HCT116 (cell line): ENCODE data around the gene C10orf90. TPM values are rescaled to one million over a fixed set of nuclear protein-coding genes. Genes with fewer than 3 reads are reported as not detected.
A peak's percentile ranks its signal among the peaks of the same experiment; 100 is the strongest.

Experiments
- ATAC-seq: fragments of 200-7000 bp; cut with Tn5 transposase; 2 replicates; pipeline ENCODE4 v1.9.1; 2020; ENCODE audit warnings: mild to moderate bottlenecking, moderate library complexity
- BruUV-seq: library from RNA; stranded (reverse); fragments of 400-500 nt; replicated peaks from 2 replicates; lab custom pipeline; 2021; lab: Mats Ljungman, UMichigan
- CTCF ChIA-PET: fragments of 300-600 bp; sonication (Branson Sonifier 250); formaldehyde crosslinking; loops from one replicate; lab custom pipeline; 2021; ENCODE audit warnings: antibody characterized with exemption; lab: Charles Lee
- POLR2A ChIA-PET: fragments of 300-600, 350-600 bp; sonication (Branson Sonifier 250); formaldehyde crosslinking; loops from one replicate; lab custom pipeline; 2021; ENCODE audit warnings: antibody characterized with exemption; lab: Charles Lee
- RAD21 ChIA-PET, 2 experiments: fragments of 300-600 bp; sonication (Branson Sonifier 250); formaldehyde crosslinking; loops; one replicate each; lab custom pipeline; 2023; ENCODE audit warnings: low total read pairs in 2 of 2; ENCODE audit not compliant: uncharacterized antibody in 2 of 2, unreplicated experiment in 2 of 2, low non-redundant PET in 1 of 2; lab: Charles Lee
- DNase-seq: peaks from one replicate; pipeline ENCODE4 v3.0.0-alpha.2; 2010; ENCODE audit warnings: low read depth, low spot score
- H2AFZ ChIP-seq: fragments of 200-600 bp; shearing (Covaris generic), sonication (generic); 2 replicates; pipeline ENCODE4 v1.6.1; 2017; ENCODE audit warnings: low read depth, mixed run types, mixed read lengths, antibody characterized with exemption, low read length; ENCODE audit not compliant: poor library complexity, severe bottlenecking
- H3K27ac ChIP-seq: 2 replicates; pipeline ENCODE4 v1.5.1; 2012; ENCODE audit warnings: low read depth, low read length
- H3K27me3 ChIP-seq: fragments of 200-600 bp; sonication (generic); 2 replicates; pipeline ENCODE4 v1.6.1; 2016; ENCODE audit warnings: mixed run types, low read length, mixed read lengths; ENCODE audit not compliant: insufficient read depth
- H3K36me3 ChIP-seq, 2 experiments: fragments of 200-500 bp in 1 of 2; fragments of 200-600 bp in 1 of 2; sonication (Bioruptor generic) in 1 of 2; sonication (generic) in 1 of 2; 2 replicates each; pipeline versions ENCODE4 v1.5.1 to v1.6.1; 2014 to 2016; ENCODE audit warnings: low read length in 2 of 2, inconsistent platforms in 1 of 2, mixed read lengths in 1 of 2, mixed run types in 1 of 2; ENCODE audit not compliant: insufficient read depth in 2 of 2, control insufficient read depth in 1 of 2
- H3K4me1 ChIP-seq, 2 experiments: fragments of 200-600 bp in 1 of 2; sonication (generic) in 1 of 2; 2 replicates each; pipeline versions ENCODE4 v1.5.1 to v1.6.1; 2012 to 2017; ENCODE audit warnings: low read length in 2 of 2, inconsistent platforms in 1 of 2, mild to moderate bottlenecking in 1 of 2, mixed read lengths in 1 of 2, mixed run types in 1 of 2, moderate library complexity in 1 of 2; ENCODE audit not compliant: insufficient read depth in 2 of 2, control insufficient read depth in 1 of 2
- H3K4me2 ChIP-seq: fragments of 200-600 bp; sonication (generic); 2 replicates; pipeline ENCODE4 v1.6.1; 2017; ENCODE audit warnings: mixed run types, low read length, mixed read lengths
- H3K4me3 ChIP-seq, 2 experiments: fragments of 200-600 bp in 1 of 2; sonication (generic) in 1 of 2; replicated peaks in 1 of 2; 2 replicates each; pipeline ENCODE4 v1.5.1; 2011 to 2016; ENCODE audit warnings: low read length in 2 of 2, control low read depth in 1 of 2, low read depth in 1 of 2, mild to moderate bottlenecking in 1 of 2, mixed read lengths in 1 of 2, mixed run types in 1 of 2
- H3K79me2 ChIP-seq: fragments of 200-600 bp; sonication (generic); 2 replicates; pipeline ENCODE4 v1.6.1; 2017; ENCODE audit warnings: mild to moderate bottlenecking, mixed run types, low read length, moderate library complexity, mixed read lengths; ENCODE audit not compliant: insufficient read depth
- H3K9ac ChIP-seq: fragments of 200-600 bp; sonication (generic); 2 replicates; pipeline ENCODE4 v1.6.1; 2016; ENCODE audit warnings: low read length, mixed read lengths
- H3K9me2 ChIP-seq: fragments of 200-600 bp; sonication (generic), shearing (Covaris generic); 2 replicates; pipeline ENCODE4 v1.6.1; 2017; ENCODE audit warnings: mixed run types, mild to moderate bottlenecking, moderate library complexity; ENCODE audit not compliant: insufficient read depth
- H3K9me3 ChIP-seq, 2 experiments: fragments of 200-500 bp in 1 of 2; fragments of 200-600 bp in 1 of 2; sonication (Bioruptor generic) in 1 of 2; sonication (generic) in 1 of 2; 2 replicates each; pipeline ENCODE4 v1.6.1; 2014 to 2017; ENCODE audit warnings: low read length in 2 of 2, mixed read lengths in 2 of 2, inconsistent platforms in 1 of 2, low read depth in 1 of 2, mild to moderate bottlenecking in 1 of 2, mixed run types in 1 of 2, moderate library complexity in 1 of 2; ENCODE audit not compliant: control insufficient read depth in 1 of 2, insufficient read depth in 1 of 2
- H4K20me1 ChIP-seq: fragments of 200-600 bp; sonication (generic), shearing (Covaris generic); 2 replicates; pipeline ENCODE4 v1.6.1; 2017; ENCODE audit warnings: mixed run types, mild to moderate bottlenecking, moderate library complexity; ENCODE audit not compliant: insufficient read depth
- FOSL1 ChIP-seq: IDR thresholded peaks from 2 replicates; pipeline ENCODE4 v1.6.1; 2012; ENCODE audit warnings: low read depth
- JUND ChIP-seq: IDR thresholded peaks from 2 replicates; pipeline ENCODE4 v1.6.1; 2012
- POLR2AphosphoS5 ChIP-seq: IDR thresholded peaks from 2 replicates; pipeline ENCODE4 v1.6.1; 2011; ENCODE audit warnings: mild to moderate bottlenecking, low read depth, low read length, moderate library complexity
- RAD21 ChIP-seq: IDR thresholded peaks from 2 replicates; pipeline ENCODE4 v1.6.1; 2012; ENCODE audit warnings: low read depth, mild to moderate bottlenecking
- SP1 ChIP-seq: IDR thresholded peaks from 2 replicates; pipeline ENCODE4 v1.6.1; 2012; ENCODE audit warnings: low read depth
- SRF ChIP-seq: IDR thresholded peaks from 2 replicates; pipeline ENCODE4 v1.6.1; 2012; ENCODE audit warnings: low read depth
- TCF7L2 ChIP-seq: IDR thresholded peaks from 2 replicates; pipeline ENCODE4 v1.7.0; 2011; ENCODE audit warnings: borderline replicate concordance, inconsistent platforms; ENCODE audit not compliant: insufficient read depth, insufficient read length; ENCODE audit errors: extremely low read depth
- YY1 ChIP-seq: IDR thresholded peaks from 2 replicates; pipeline ENCODE4 v1.6.1; 2011; ENCODE audit warnings: low read length, low read depth, moderate library complexity, mild to moderate bottlenecking; ENCODE audit not compliant: insufficient replicate concordance; ENCODE audit errors: extremely low read depth
- intact Hi-C: fragments of 100-400 bp; cut with micrococcal nuclease; formaldehyde crosslinking; loops from 2 replicates; pipeline ENCODE4 v1.10.0; 2022
- total RNA-seq: library from RNA; stranded (reverse); gene quantifications from one replicate; pipeline ENCODE4 v1.2.1, GENCODE V29; 2021; ENCODE audit not compliant: unreplicated experiment
- TF ChIP-seq, protein P1 (sequence below), 3 experiments: fragments of 200-600 bp in 1 of 3; sonication (generic) in 1 of 3; IDR thresholded peaks in 2 of 3; conservative IDR thresholded peaks in 1 of 3; 2 replicates each; pipeline ENCODE4 v1.5.1; 2012 to 2017; ENCODE audit warnings: low read depth in 2 of 3, low read length in 2 of 3, antibody characterized with exemption in 1 of 3, borderline replicate concordance in 1 of 3, control low read depth in 1 of 3, mild to moderate bottlenecking in 1 of 3, mixed read lengths in 1 of 3, mixed run types in 1 of 3, moderate library complexity in 1 of 3; ENCODE audit not compliant: insufficient read depth in 1 of 3
- TF ChIP-seq, protein P2 (sequence below): IDR thresholded peaks from 2 replicates; pipeline ENCODE4 v1.6.1; 2012; ENCODE audit warnings: low read depth

The C10orf90 gene
- total RNA-seq, 1 experiment from 2014 or later: not detected

DNA sequence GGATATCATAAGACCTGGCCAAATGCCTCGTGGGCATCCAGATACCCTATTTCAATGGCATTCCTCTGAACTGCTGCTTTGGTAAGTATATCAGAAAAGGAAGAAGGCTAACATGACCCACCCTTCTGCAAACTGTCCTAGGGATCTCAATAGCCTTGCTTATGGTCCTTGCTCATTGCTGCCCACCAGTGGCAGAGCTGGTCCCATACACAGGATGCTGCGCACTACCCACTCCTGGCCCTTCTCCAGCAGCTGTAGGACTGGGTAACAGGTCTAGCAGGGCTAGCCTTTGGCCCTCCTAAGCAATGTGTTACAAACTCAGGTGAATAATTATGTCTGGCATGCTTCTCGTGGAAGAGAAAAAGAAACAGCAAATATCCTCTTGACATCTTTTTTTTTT is 72.5 kb downstream of the C10orf90 start:
- Histone ChIP-seq H3K36me3 (no peaks in the 10 kb centered on the region), H4K20me1 (no peaks in the 10 kb centered on the region), H3K4me2 (no peak overlapping the region), H3K27ac (no peak overlapping the region), H3K4me3 (no peak overlapping the region)
- no TSS peak for BruUV-seq
- CTCF ChIA-PET: interaction anchor here (0.6 to 2.8 kb wide), 9 partner anchors 9 to 663 kb away, joined by 3 to 14 read pairs (median 5); no protein-coding TSS in a partner anchor
- peak; percentile 66 for TF ChIP-seq RAD21
- TF ChIP-seq SRF: no peak
- TF ChIP-seq, protein P1, sequence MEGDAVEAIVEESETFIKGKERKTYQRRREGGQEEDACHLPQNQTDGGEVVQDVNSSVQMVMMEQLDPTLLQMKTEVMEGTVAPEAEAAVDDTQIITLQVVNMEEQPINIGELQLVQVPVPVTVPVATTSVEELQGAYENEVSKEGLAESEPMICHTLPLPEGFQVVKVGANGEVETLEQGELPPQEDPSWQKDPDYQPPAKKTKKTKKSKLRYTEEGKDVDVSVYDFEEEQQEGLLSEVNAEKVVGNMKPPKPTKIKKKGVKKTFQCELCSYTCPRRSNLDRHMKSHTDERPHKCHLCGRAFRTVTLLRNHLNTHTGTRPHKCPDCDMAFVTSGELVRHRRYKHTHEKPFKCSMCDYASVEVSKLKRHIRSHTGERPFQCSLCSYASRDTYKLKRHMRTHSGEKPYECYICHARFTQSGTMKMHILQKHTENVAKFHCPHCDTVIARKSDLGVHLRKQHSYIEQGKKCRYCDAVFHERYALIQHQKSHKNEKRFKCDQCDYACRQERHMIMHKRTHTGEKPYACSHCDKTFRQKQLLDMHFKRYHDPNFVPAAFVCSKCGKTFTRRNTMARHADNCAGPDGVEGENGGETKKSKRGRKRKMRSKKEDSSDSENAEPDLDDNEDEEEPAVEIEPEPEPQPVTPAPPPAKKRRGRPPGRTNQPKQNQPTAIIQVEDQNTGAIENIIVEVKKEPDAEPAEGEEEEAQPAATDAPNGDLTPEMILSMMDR (IDR thresholded peaks at IDR 0.05 in 2 of 3, conservative IDR thresholded peaks at IDR 0.05 in 1 of 3; ENCODE audit: borderline replicate concordance in 1 of 3, insufficient read depth in 1 of 3, low read depth in 2 of 3, low read length in 2 of 3): peak; percentile 55 to 93 (median 86); a peak in 5 of 6 replicates
- TF ChIP-seq, all 23 proteins: peak for 2
- Histone ChIP-seq H3K79me2 (no peaks in the 10 kb centered on the region), H3K27me3 (peaks cover 53% of the 10 kb centered on the region), H3K9ac (no peak overlapping the region), H3K9me2 (no peaks in the 10 kb centered on the region), H3K4me1 (no peaks in the 10 kb centered on the region), H3K9me3 (no peaks in the 10 kb centered on the region), H2AFZ (no peak overlapping the region)
- ATAC-seq (peak; percentile 98), DNase-seq (peak; percentile 38)
- POLR2A ChIA-PET: interaction anchor here (0.9 kb wide), 1 partner anchor 18 kb away, joined by 4 read pairs; no protein-coding TSS in a partner anchor
- RAD21 ChIA-PET: no interaction called here
- intact Hi-C loops: loop anchor here (1.0 to 5.0 kb wide), 3 partner anchors 436 to 729 kb away; no protein-coding TSS in a partner anchor

- Histone ChIP-seq H2AFZ (no peak overlapping the region), H3K27me3 (peaks cover 57% of the 10 kb centered on the region), H3K79me2 (no peaks in the 10 kb centered on the region), H3K4me1 (no peaks in the 10 kb centered on the region), H3K9ac (no peak overlapping the region), H3K4me3 (no peak overlapping the region), H4K20me1 (no peaks in the 10 kb centered on the region), H3K9me2 (no peaks in the 10 kb centered on the region), H3K4me2 (no peak overlapping the region), H3K9me3 (no peaks in the 10 kb centered on the region), H3K27ac (no peak overlapping the region), H3K36me3 (no peaks in the 10 kb centered on the region)
- ChIA-PET POLR2A (no interaction called here), CTCF (interaction anchor here (0.8 to 2.8 kb wide), 3 partner anchors 10 to 662 kb away, joined by 3 to 14 read pairs (median 5); no protein-coding TSS in a partner anchor), RAD21 (no interaction called here)
- DNase-seq: no peak
- no TSS peak for BruUV-seq
- intact Hi-C loops: loop anchor here (5.0 kb wide), 1 partner anchor 435 kb away; no protein-coding TSS in a partner anchor
- no peak for ATAC-seq
- TF ChIP-seq SRF: no peak
- TF ChIP-seq POLR2AphosphoS5: no peak
- no peak for TF ChIP-seq FOSL1
- TF ChIP-seq, protein P2, sequence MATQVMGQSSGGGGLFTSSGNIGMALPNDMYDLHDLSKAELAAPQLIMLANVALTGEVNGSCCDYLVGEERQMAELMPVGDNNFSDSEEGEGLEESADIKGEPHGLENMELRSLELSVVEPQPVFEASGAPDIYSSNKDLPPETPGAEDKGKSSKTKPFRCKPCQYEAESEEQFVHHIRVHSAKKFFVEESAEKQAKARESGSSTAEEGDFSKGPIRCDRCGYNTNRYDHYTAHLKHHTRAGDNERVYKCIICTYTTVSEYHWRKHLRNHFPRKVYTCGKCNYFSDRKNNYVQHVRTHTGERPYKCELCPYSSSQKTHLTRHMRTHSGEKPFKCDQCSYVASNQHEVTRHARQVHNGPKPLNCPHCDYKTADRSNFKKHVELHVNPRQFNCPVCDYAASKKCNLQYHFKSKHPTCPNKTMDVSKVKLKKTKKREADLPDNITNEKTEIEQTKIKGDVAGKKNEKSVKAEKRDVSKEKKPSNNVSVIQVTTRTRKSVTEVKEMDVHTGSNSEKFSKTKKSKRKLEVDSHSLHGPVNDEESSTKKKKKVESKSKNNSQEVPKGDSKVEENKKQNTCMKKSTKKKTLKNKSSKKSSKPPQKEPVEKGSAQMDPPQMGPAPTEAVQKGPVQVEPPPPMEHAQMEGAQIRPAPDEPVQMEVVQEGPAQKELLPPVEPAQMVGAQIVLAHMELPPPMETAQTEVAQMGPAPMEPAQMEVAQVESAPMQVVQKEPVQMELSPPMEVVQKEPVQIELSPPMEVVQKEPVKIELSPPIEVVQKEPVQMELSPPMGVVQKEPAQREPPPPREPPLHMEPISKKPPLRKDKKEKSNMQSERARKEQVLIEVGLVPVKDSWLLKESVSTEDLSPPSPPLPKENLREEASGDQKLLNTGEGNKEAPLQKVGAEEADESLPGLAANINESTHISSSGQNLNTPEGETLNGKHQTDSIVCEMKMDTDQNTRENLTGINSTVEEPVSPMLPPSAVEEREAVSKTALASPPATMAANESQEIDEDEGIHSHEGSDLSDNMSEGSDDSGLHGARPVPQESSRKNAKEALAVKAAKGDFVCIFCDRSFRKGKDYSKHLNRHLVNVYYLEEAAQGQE: no peak
- TF ChIP-seq YY1: no peak
- TF ChIP-seq JUND: no peak
- TF ChIP-seq SP1: no peak
- TF ChIP-seq, protein P1 (IDR thresholded peaks at IDR 0.05 in 2 of 3, conservative IDR thresholded peaks at IDR 0.05 in 1 of 3; ENCODE audit: borderline replicate concordance in 1 of 3, insufficient read depth in 1 of 3, low read depth in 2 of 3, low read length in 2 of 3): no peak
- TF ChIP-seq TCF7L2: no peak
These were observed 73.3 kb downstream of the C10orf90 start for GRCh38 chr10:126597211-126597610.
